ENCODE results near the gene IPO4.

DNA sequence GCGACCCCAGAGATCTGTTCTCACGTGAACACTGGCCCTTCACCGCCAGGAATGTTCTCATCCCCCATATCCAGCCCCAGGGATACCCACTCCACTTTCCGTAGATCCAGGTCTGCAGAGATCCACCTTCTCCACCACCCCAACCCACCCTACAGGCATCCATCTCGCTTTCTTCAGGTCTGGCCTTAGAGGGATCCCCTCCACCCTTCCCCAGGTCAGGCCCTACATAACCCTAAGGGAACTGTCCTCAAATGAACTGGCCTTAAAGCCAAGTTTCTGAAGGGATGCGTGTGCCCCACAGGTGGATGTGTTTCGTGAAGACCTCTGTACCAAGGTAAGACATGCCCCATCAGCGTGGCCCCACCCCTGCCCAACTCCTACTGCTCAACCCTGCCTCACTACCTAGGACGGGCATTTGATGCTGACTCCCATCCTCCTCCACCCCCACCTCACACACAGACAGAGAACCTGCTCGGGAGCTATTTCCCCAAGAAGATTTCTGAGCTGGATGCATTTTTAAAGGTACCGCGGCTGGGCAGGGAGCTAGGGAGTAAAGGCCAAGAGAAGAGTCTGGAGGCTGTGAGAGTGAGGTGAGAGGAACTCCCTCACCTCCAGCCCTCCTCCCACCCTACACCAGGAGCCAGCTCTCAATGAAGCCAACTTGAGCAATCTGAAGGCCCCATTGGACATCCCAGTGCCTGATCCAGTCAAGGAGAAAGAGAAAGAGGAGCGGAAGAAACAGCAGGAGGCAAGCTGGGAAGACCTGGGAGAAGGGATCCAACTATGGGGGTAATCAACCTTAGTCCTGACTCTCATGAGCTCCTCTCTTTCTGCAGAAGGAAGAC is 51.7 kb downstream of the IPO4 start:
- TF ChIP-seq, protein P1, sequence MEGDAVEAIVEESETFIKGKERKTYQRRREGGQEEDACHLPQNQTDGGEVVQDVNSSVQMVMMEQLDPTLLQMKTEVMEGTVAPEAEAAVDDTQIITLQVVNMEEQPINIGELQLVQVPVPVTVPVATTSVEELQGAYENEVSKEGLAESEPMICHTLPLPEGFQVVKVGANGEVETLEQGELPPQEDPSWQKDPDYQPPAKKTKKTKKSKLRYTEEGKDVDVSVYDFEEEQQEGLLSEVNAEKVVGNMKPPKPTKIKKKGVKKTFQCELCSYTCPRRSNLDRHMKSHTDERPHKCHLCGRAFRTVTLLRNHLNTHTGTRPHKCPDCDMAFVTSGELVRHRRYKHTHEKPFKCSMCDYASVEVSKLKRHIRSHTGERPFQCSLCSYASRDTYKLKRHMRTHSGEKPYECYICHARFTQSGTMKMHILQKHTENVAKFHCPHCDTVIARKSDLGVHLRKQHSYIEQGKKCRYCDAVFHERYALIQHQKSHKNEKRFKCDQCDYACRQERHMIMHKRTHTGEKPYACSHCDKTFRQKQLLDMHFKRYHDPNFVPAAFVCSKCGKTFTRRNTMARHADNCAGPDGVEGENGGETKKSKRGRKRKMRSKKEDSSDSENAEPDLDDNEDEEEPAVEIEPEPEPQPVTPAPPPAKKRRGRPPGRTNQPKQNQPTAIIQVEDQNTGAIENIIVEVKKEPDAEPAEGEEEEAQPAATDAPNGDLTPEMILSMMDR (tag by site-specific recombination; IDR thresholded peaks at IDR 0.05) = no peak
- TF ChIP-seq ZNF302 (tag by site-specific recombination; IDR thresholded peaks at IDR 0.05; ENCODE audit: low read depth) (no peak), ZNF274 (IDR thresholded peaks at IDR 0.05; ENCODE audit: low read length) (no peak), ZNF274 (tag by site-specific recombination; IDR thresholded peaks at IDR 0.05; ENCODE audit: borderline replicate concordance) (no peak)
